K562 (cell line): ENCODE measurements around the gene SMAP2. TPM values are rescaled to one million over a fixed set of nuclear protein-coding genes. Genes with fewer than 3 reads are reported as not detected.
A peak's percentile ranks its signal among the peaks of the same experiment; 100 is the strongest.

Experiments used
- ATAC-seq: fragments of 200-7000 bp; cut with Tn5 transposase; 3 replicates; pipeline ENCODE4 v1.9.1; 2020; ENCODE audit warnings: moderate library complexity
- BruUV-seq: library from RNA; stranded (reverse); fragments of 400-500 nt; replicated peaks from 2 replicates; lab custom pipeline; 2021; lab: Mats Ljungman, UMichigan
- CTCF ChIA-PET: fragments of 300-600 bp; formaldehyde crosslinking; extraction: SDS; loops from one replicate; lab custom pipeline; 2021; ENCODE audit warnings: low intra/inter-chr PET ratio; lab: Yijun Ruan, JAX
- POLR2A ChIA-PET: fragments of 300-600, 350-650 bp; sonication (Branson Sonifier 250); formaldehyde crosslinking; extraction: SDS; loops from one replicate; lab custom pipeline; 2021; ENCODE audit warnings: antibody characterized with exemption, inconsistent platforms; lab: Yijun Ruan, JAX
- DNase-seq, 4 experiments: peaks; one replicate each; pipeline versions ENCODE4 v3.0.0 to v3.0.0-alpha.2; 2011 to 2018; ENCODE audit warnings: low spot score in 3 of 4, mixed read lengths in 3 of 4; ENCODE audit errors: extremely low read depth in 1 of 4
- FAIRE-seq: peaks from 2 replicates; lab custom pipeline; 2011; peaks lifted over from hg19 to GRCh38; lab: Jason Lieb, UNC
- H2AFZ ChIP-seq: 2 replicates; pipeline ENCODE4 v1.6.0; 2011; ENCODE audit warnings: low read depth, low read length, control low read depth, inconsistent platforms
- H3K27ac ChIP-seq: fragments of 200-600 bp; 3 replicates; pipeline ENCODE4 v1.8.0; 2011; ENCODE audit warnings: low read depth, mild to moderate bottlenecking, control low read depth, inconsistent platforms, low read length, moderate library complexity, mixed read lengths; ENCODE audit errors: extremely low read depth
- H3K27me3 ChIP-seq, 2 experiments: fragments of 300-600 bp in 1 of 2; 2 replicates in 1 of 2; 3 replicates in 1 of 2; pipeline versions ENCODE4 v1.6.0 to v1.8.0; 2011; ENCODE audit warnings: inconsistent platforms in 2 of 2, low read length in 2 of 2, mild to moderate bottlenecking in 1 of 2, mixed read lengths in 1 of 2, moderate library complexity in 1 of 2; ENCODE audit not compliant: control insufficient read depth in 2 of 2, insufficient read depth in 2 of 2
- H3K36me3 ChIP-seq: fragments of 300-600 bp; 3 replicates; pipeline ENCODE4 v1.8.0; 2011; ENCODE audit warnings: mild to moderate bottlenecking, low read length, inconsistent platforms; ENCODE audit not compliant: control insufficient read depth, insufficient read depth
- H3K4me1 ChIP-seq, 2 experiments: fragments of 200-600 bp in 1 of 2; replicated peaks in 1 of 2; 2 replicates in 1 of 2; 3 replicates in 1 of 2; pipeline versions ENCODE4 v1.5.1 to v1.8.0; 2011; ENCODE audit warnings: inconsistent platforms in 2 of 2, low read length in 2 of 2, mild to moderate bottlenecking in 1 of 2, mixed read lengths in 1 of 2, moderate library complexity in 1 of 2; ENCODE audit not compliant: control insufficient read depth in 2 of 2, insufficient read depth in 2 of 2
- H3K4me2 ChIP-seq: 2 replicates; pipeline ENCODE4 v1.6.1; 2011; ENCODE audit warnings: low read length, control low read depth, inconsistent platforms, mixed read lengths; ENCODE audit not compliant: insufficient read depth
- H3K4me3 ChIP-seq: fragments of 200-600 bp; sonication (generic), shearing (Covaris generic); 2 replicates; pipeline ENCODE4 v1.5.1; 2016; ENCODE audit warnings: control low read depth, inconsistent platforms
- H3K79me2 ChIP-seq: fragments of 200-600 bp; 3 replicates; pipeline ENCODE4 v1.8.0; 2011; ENCODE audit warnings: low read length, inconsistent platforms; ENCODE audit not compliant: control insufficient read depth, insufficient read depth
- H3K9ac ChIP-seq, 2 experiments: 2 replicates each; pipeline versions ENCODE4 v1.6.0 to v1.6.1; 2011; ENCODE audit warnings: low read depth in 2 of 2, low read length in 2 of 2, control low read depth in 1 of 2, inconsistent platforms in 1 of 2, mild to moderate bottlenecking in 1 of 2, mixed read lengths in 1 of 2; ENCODE audit not compliant: insufficient read depth in 1 of 2
- H3K9me1 ChIP-seq: one replicate; pipeline ENCODE4 v1.6.0; 2011; ENCODE audit warnings: inconsistent platforms, mild to moderate bottlenecking, low read length, moderate library complexity; ENCODE audit not compliant: control insufficient read depth, insufficient read depth
- H3K9me3 ChIP-seq: replicated peaks from 2 replicates; pipeline ENCODE4 v1.5.1; 2011; ENCODE audit warnings: low read depth, low read length, inconsistent platforms; ENCODE audit not compliant: control insufficient read depth, insufficient read depth
- H4K20me1 ChIP-seq: replicated peaks from 2 replicates; pipeline ENCODE4 v1.6.1; 2011; ENCODE audit warnings: low read length, inconsistent platforms, mixed read lengths; ENCODE audit not compliant: control insufficient read depth, insufficient read depth
- ARHGAP35 ChIP-seq: fragments of 450-650 bp; IDR thresholded peaks from 2 replicates; pipeline ENCODE4 v1.6.1; 2018; ENCODE audit not compliant: partially characterized antibody
- ELF1 ChIP-seq: fragments of 200-800 bp; sonication (Bioruptor generic); IDR thresholded peaks from 2 replicates; pipeline ENCODE4 v1.6.1; 2016; ENCODE audit warnings: missing genetic modification characterization, missing compliant biosample characterization
- ELF4 ChIP-seq: fragments of 450-650 bp; formaldehyde crosslinking; IDR thresholded peaks from 2 replicates; pipeline ENCODE4 v1.4.0; 2022; ENCODE audit warnings: missing genetic modification characterization
- ESRRB ChIP-seq: fragments of 250-450 bp; sonication (Bioruptor Pico); IDR thresholded peaks from 2 replicates; pipeline ENCODE4 v1.5.0; 2020; ENCODE audit warnings: mild to moderate bottlenecking, moderate library complexity, borderline replicate concordance
- NFE2L1 ChIP-seq: fragments of 450-650 bp; IDR thresholded peaks from 2 replicates; pipeline ENCODE4 v1.6.1; 2016; ENCODE audit warnings: missing genetic modification characterization, low read depth, mild to moderate bottlenecking, missing compliant biosample characterization, moderate library complexity, borderline replicate concordance
- POLR2A ChIP-seq: fragments of 450-650 bp; conservative IDR thresholded peaks from 2 replicates; pipeline ENCODE4 v1.6.1; 2016
- TOE1 ChIP-seq, 2 experiments: fragments of 450-650 bp in 1 of 2; sonication (generic) in 1 of 2; formaldehyde crosslinking in 1 of 2; IDR thresholded peaks; 2 replicates each; pipeline versions ENCODE4 v1.7.1 to v1.8.0; 2016 to 2022; ENCODE audit warnings: borderline replicate concordance in 2 of 2, mild to moderate bottlenecking in 2 of 2, antibody characterized with exemption in 1 of 2, inconsistent platforms in 1 of 2, low read depth in 1 of 2, missing genetic modification reagents in 1 of 2, moderate library complexity in 1 of 2
- ZFPM2 ChIP-seq: fragments of 250-450 bp; sonication (Bioruptor Pico); IDR thresholded peaks from 2 replicates; pipeline ENCODE4 v1.5.1; 2022; ENCODE audit warnings: mild to moderate bottlenecking
- ZKSCAN8 ChIP-seq: fragments of 200-800 bp; sonication (Bioruptor generic); IDR thresholded peaks from 2 replicates; pipeline ENCODE4 v1.6.1; 2016; ENCODE audit warnings: missing genetic modification characterization, missing compliant biosample characterization
- WGBS: fragments of 100-300 bp; shearing (Covaris generic); methylation state at CpG from one replicate; pipeline ENCODE4 v1.1.6; 2016; ENCODE audit warnings: low coverage, mixed read lengths; ENCODE audit not compliant: insufficient coverage; ENCODE audit errors: missing lambda C conversion rate; 5-methylcytosine and 5-hydroxymethylcytosine counted together
- in situ Hi-C: fragments of 300-500 bp; cut with MboI; formaldehyde crosslinking; loops from 4 replicates; pipeline ENCODE4 v1.15.0; 2018; ENCODE audit warnings: inconsistent platforms, mixed read lengths
- intact Hi-C: fragments of 100-400 bp; cut with micrococcal nuclease; formaldehyde crosslinking; loops from 2 replicates; pipeline ENCODE4 v1.14.2; 2022
- polyA plus RNA-seq, 8 experiments: library from polyadenylated mRNA; depleted of rRNA in 4 of 8; stranded (reverse) in 5 of 8; unstranded in 3 of 8; fragments of >200 nt; fragmentation: Nextera tagmentation in 2 of 8; fragmentation: Illumina TruSeq in 1 of 8; extraction: Ambion mirVana in 2 of 8; extraction: Trizol in 1 of 8; gene quantifications; 2 replicates each; pipeline versions ENCODE4 v1.2.1 to v1.2.3, GENCODE V29; 2011 to 2014; ENCODE audit warnings: inconsistent platforms in 1 of 8, missing spikeins in 1 of 8
- total RNA-seq, 7 experiments: library from RNA; depleted of rRNA in 6 of 7; stranded (reverse); fragments of >200 nt in 6 of 7; fragmentation: Illumina TruSeq in 2 of 7; extraction: Trizol in 2 of 7; gene quantifications; 2 replicates each; pipeline versions ENCODE4 v1.2.1 to v1.2.3, GENCODE V29; 2011 to 2021; ENCODE audit warnings: low replicate concordance in 1 of 7
- TF ChIP-seq, protein P1 (sequence below): fragments of 250-450 bp; sonication (Bioruptor Pico); IDR thresholded peaks from 2 replicates; pipeline ENCODE4 v1.4.0; 2020
- TF ChIP-seq, protein P2 (sequence below): fragments of 450-650 bp; formaldehyde crosslinking; IDR thresholded peaks from 2 replicates; pipeline ENCODE4 v1.4.0; 2022; ENCODE audit warnings: missing genetic modification characterization
- TF ChIP-seq, protein P3 (sequence below): fragments of 250-450 bp; sonication (Bioruptor Pico); IDR thresholded peaks from 2 replicates; pipeline ENCODE4 v1.6.1; 2021; ENCODE audit warnings: mild to moderate bottlenecking
- TF ChIP-seq, protein P4 (sequence below), 3 experiments: IDR thresholded peaks in 2 of 3; conservative IDR thresholded peaks in 1 of 3; 2 replicates each; pipeline ENCODE4 v1.5.1; 2011 to 2012; ENCODE audit warnings: low read length in 3 of 3, mild to moderate bottlenecking in 3 of 3, control low read depth in 2 of 3, improper control_type of control experiment in 1 of 3, inconsistent platforms in 1 of 3, low read depth in 1 of 3, mixed read lengths in 1 of 3, moderate library complexity in 1 of 3; ENCODE audit not compliant: insufficient read depth in 2 of 3

Gene SMAP2
- total and polyA plus RNA-seq, 9 of the 15 experiments (the other 6 are each of a cell fraction or from before 2014, with no cell fraction given): 38.7 to 212 (median 94.1) TPM

DNA sequence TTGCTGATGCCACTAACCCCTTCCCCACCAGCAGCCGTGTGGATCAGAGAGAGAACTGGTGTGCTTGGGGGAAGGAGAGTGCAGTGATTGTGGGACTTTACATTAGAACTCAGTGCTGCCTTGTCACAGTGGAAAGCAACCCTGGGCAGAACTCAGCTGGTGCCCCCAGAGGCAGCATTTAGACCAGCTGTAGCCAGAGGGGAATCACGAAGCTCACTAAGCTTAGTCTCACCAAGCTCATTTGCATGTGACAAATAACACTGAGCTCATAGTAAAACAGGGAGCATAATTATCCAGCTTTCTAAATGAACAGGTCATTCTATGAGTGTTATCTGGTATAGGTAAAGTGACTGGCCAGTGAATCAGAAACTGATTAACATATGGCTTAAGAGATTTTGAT lies 9.8 kb upstream of the SMAP2 start:
- no peak for FAIRE-seq
- peak; percentile 66 for ATAC-seq
- Histone ChIP-seq H3K79me2 (no peaks in the 10 kb centered on the region), H3K9me1 (no peaks in the 10 kb centered on the region), H3K36me3 (no peaks in the 10 kb centered on the region), H2AFZ (no peak overlapping the region), H3K27ac (no peak overlapping the region), H3K9ac (no peak overlapping the region), H3K27me3 (no peaks in the 10 kb centered on the region), H3K4me1 (no peaks in the 10 kb centered on the region), H3K4me2 (no peak overlapping the region), H3K9me3 (no peaks in the 10 kb centered on the region), H4K20me1 (no peaks in the 10 kb centered on the region), H3K4me3 (no peak overlapping the region)
- BruUV-seq: no TSS peak
- intact Hi-C loops (no loop called here), in situ Hi-C loops (no loop called here)
- 25% methylated on average over 2 of the region's 2 CpGs for WGBS
- POLR2A ChIA-PET: interaction anchor here (0.6 to 2.9 kb wide), 3 partner anchors 10 to 22 kb away, joined by 3 to 15 read pairs (median 3); partner anchors contain the start of gene SMAP2
- no peak for DNase-seq
- CTCF ChIA-PET: no interaction called here
- TF ChIP-seq NFE2L1 (no peak), ELF4 (no peak), ARHGAP35 (no peak), ESRRB (CRISPR knock-in tag) (no peak), ZFPM2 (CRISPR knock-in tag) (no peak), ZKSCAN8 (CRISPR knock-in tag) (no peak), ELF1 (no peak), POLR2A (no peak), TOE1 (IDR thresholded peaks at IDR 0.05; ENCODE audit: borderline replicate concordance) (no peak), TOE1 (CRISPR knock-in tag; IDR thresholded peaks at IDR 0.05; ENCODE audit: borderline replicate concordance, low read depth) (no peak)
- TF ChIP-seq, protein P1, sequence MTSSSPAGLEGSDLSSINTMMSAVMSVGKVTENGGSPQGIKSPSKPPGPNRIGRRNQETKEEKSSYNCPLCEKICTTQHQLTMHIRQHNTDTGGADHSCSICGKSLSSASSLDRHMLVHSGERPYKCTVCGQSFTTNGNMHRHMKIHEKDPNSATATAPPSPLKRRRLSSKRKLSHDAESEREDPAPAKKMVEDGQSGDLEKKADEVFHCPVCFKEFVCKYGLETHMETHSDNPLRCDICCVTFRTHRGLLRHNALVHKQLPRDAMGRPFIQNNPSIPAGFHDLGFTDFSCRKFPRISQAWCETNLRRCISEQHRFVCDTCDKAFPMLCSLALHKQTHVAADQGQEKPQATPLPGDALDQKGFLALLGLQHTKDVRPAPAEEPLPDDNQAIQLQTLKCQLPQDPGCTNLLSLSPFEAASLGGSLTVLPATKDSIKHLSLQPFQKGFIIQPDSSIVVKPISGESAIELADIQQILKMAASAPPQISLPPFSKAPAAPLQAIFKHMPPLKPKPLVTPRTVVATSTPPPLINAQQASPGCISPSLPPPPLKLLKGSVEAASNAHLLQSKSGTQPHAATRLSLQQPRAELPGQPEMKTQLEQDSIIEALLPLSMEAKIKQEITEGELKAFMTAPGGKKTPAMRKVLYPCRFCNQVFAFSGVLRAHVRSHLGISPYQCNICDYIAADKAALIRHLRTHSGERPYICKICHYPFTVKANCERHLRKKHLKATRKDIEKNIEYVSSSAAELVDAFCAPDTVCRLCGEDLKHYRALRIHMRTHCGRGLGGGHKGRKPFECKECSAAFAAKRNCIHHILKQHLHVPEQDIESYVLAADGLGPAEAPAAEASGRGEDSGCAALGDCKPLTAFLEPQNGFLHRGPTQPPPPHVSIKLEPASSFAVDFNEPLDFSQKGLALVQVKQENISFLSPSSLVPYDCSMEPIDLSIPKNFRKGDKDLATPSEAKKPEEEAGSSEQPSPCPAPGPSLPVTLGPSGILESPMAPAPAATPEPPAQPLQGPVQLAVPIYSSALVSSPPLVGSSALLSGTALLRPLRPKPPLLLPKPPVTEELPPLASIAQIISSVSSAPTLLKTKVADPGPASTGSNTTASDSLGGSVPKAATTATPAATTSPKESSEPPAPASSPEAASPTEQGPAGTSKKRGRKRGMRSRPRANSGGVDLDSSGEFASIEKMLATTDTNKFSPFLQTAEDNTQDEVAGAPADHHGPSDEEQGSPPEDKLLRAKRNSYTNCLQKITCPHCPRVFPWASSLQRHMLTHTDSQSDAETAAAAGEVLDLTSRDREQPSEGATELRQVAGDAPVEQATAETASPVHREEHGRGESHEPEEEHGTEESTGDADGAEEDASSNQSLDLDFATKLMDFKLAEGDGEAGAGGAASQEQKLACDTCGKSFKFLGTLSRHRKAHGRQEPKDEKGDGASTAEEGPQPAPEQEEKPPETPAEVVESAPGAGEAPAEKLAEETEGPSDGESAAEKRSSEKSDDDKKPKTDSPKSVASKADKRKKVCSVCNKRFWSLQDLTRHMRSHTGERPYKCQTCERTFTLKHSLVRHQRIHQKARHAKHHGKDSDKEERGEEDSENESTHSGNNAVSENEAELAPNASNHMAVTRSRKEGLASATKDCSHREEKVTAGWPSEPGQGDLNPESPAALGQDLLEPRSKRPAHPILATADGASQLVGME (CRISPR knock-in tag): no peak
- TF ChIP-seq, protein P2, sequence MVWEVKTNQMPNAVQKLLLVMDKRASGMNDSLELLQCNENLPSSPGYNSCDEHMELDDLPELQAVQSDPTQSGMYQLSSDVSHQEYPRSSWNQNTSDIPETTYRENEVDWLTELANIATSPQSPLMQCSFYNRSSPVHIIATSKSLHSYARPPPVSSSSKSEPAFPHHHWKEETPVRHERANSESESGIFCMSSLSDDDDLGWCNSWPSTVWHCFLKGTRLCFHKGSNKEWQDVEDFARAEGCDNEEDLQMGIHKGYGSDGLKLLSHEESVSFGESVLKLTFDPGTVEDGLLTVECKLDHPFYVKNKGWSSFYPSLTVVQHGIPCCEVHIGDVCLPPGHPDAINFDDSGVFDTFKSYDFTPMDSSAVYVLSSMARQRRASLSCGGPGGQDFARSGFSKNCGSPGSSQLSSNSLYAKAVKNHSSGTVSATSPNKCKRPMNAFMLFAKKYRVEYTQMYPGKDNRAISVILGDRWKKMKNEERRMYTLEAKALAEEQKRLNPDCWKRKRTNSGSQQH: no peak
- TF ChIP-seq, protein P3, sequence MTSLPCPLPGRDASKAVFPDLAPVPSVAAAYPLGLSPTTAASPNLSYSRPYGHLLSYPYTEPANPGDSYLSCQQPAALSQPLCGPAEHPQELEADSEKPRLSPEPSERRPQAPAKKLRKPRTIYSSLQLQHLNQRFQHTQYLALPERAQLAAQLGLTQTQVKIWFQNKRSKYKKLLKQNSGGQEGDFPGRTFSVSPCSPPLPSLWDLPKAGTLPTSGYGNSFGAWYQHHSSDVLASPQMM (CRISPR knock-in tag): no peak
- TF ChIP-seq, protein P4, sequence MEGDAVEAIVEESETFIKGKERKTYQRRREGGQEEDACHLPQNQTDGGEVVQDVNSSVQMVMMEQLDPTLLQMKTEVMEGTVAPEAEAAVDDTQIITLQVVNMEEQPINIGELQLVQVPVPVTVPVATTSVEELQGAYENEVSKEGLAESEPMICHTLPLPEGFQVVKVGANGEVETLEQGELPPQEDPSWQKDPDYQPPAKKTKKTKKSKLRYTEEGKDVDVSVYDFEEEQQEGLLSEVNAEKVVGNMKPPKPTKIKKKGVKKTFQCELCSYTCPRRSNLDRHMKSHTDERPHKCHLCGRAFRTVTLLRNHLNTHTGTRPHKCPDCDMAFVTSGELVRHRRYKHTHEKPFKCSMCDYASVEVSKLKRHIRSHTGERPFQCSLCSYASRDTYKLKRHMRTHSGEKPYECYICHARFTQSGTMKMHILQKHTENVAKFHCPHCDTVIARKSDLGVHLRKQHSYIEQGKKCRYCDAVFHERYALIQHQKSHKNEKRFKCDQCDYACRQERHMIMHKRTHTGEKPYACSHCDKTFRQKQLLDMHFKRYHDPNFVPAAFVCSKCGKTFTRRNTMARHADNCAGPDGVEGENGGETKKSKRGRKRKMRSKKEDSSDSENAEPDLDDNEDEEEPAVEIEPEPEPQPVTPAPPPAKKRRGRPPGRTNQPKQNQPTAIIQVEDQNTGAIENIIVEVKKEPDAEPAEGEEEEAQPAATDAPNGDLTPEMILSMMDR (IDR thresholded peaks at IDR 0.05 in 2 of 3, conservative IDR thresholded peaks at IDR 0.05 in 1 of 3; ENCODE audit: insufficient read depth in 2 of 3, low read depth in 1 of 3, low read length in 3 of 3): peak in 1 of 3 experiments; percentile 14; a peak in 1 of 6 replicates
